PFSK-1 (cell line): ENCODE results near the gene ABR.

ENCODE experiments used
- FOXP2 ChIP-seq: optimal IDR thresholded peaks from 2 replicates; pipeline ENCODE3; 2011; ENCODE audit warnings: borderline replicate concordance, control low read depth, inconsistent platforms; ENCODE audit not compliant: insufficient read depth; ENCODE audit errors: extremely low read length, extremely low read depth
- POLR2AphosphoS5 ChIP-seq: IDR thresholded peaks from 2 replicates; pipeline ENCODE4 v1.6.1; 2012; ENCODE audit warnings: low read depth, mild to moderate bottlenecking, control low read depth, low read length, moderate library complexity
- REST ChIP-seq, 2 experiments: IDR thresholded peaks; 2 replicates each; pipeline versions ENCODE4 v1.6.1 to v1.8.0; 2011 to 2012; ENCODE audit warnings: low read depth in 2 of 2, low read length in 2 of 2, control low read depth in 1 of 2, inconsistent platforms in 1 of 2, mild to moderate bottlenecking in 1 of 2, moderate library complexity in 1 of 2; ENCODE audit not compliant: insufficient read depth in 1 of 2
- SIN3A ChIP-seq: IDR thresholded peaks from 2 replicates; pipeline ENCODE4 v1.6.1; 2012; ENCODE audit warnings: mild to moderate bottlenecking, low read length, moderate library complexity, borderline replicate concordance; ENCODE audit not compliant: insufficient read depth
- TAF1 ChIP-seq: IDR thresholded peaks from 2 replicates; pipeline ENCODE4 v1.6.1; 2012; ENCODE audit warnings: low read length, control low read depth, borderline replicate concordance; ENCODE audit not compliant: insufficient read depth

Gene ABR

DNA sequence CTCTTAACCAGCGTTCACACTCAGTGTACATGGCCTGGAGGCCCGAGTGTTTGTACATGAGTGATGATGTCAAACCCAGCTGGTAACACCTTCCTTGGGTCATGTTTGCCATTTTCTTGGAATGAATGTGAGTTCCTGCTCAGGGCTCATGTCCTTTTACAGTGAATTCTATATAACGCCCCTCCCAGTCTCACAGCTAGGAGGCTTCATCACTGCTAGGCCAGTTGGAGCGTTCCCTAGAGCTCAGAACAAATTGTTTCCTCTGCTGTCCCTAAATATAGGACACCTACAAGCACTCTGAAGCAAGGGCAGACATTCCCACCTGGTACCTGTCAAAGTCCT, 177.4 kb downstream of the ABR start:
- TF ChIP-seq REST (IDR thresholded peaks at IDR 0.05; ENCODE audit: insufficient read depth in 1 of 2, low read depth in 2 of 2, low read length in 2 of 2) (no peak), TAF1 (no peak), FOXP2 (no peak), POLR2AphosphoS5 (no peak), SIN3A (no peak)

- TF ChIP-seq FOXP2 (no peak), TAF1 (peak; percentile 33; the same call in 1 of the 2 replicates)
Observed at GRCh38 chr17:1001640-1002411, 178.0 kb downstream of the ABR start.

DNA sequence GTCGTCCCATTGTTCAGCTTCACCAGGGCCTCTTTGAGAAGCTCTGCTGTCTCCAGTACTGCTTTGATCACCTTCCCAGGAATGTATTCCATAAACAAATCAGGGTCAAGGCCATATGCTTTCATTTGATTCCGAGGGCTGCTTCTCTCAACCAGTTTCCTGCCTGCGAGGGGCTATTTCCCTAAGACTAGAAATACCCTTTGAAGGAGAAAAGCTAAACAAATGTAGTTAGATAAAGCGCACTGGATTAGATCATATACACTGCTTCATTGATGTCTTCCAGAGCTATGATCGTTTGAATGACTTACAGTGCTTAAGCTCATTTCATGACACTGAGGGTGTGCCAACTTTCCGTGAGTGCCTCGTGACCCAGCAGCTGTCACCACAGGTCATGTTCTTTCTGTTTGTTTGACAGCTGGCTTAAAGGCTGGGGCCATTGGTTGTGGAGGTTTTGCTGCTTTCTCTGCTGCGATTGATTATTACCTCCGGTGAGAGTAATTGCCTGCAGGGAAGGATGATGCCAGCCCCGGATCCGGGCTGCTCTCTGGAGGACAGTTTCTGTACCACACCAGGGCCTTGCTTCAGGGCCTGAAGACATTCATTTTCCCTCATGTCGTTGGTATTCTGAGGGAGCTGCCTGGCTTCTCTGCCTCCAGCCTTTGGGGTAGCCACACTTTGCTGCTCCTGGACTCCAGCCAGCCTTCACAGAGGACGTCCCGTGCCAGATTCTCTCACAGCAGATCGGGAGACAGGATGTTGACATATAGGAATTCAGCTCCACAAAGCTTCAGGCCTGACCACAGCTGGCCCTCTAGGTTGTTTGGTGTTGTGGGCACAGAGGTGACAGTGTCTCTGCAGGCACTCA, 179.0 kb downstream of the ABR start:
- TF ChIP-seq REST (IDR thresholded peaks at IDR 0.05; ENCODE audit: insufficient read depth in 1 of 2, low read depth in 2 of 2, low read length in 2 of 2): no peak
- peak; percentile 56 for TF ChIP-seq FOXP2
- peak; percentile 17; the same call in 1 of the 2 replicates for TF ChIP-seq SIN3A
- TF ChIP-seq TAF1: no peak

- TF ChIP-seq SIN3A (no peak), FOXP2 (no peak), POLR2AphosphoS5 (no peak), TAF1 (no peak), REST (IDR thresholded peaks at IDR 0.05; ENCODE audit: insufficient read depth in 1 of 2, low read depth in 2 of 2, low read length in 2 of 2) (no peak)
Observed at GRCh38 chr17:998111-998510, 181.7 kb downstream of the ABR start.

DNA sequence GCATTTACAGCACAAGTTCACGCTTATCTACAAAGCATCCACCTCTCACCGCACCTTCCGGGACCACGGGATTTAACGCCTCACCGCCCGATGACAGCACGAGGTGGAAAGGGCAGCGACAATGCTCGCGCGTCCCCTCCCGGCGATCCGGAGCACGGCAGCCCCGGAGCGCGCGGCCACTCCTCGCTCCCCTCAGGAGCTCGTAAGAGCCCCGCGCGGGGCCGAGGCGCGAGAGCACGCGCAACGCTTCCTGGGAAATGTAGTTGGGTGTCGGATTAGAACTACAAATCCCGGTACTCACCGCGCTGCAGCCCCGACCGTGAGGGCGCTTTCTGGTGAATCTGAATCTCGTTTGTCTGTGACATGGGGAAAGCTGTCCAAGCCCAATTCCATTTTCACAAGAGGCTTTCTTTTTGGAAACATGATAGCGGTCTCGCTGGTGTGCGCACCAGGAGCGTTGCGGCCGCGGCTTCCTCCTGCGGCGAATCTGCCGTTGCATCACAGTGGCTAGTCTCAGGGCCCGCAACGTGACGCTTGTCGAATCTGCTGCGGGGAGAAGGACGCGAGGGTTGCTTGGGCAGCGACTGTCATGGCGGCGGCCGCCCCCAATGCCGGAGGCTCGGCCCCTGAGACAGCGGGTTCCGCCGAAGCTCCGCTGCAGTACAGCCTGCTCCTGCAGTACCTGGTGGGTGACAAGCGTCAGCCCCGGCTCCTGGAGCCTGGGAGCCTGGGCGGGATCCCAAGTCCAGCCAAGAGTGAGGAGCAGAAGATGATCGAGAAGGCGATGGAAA, 183.0 kb downstream of the ABR start, which contains the start of gene TIMM22:
TSS of gene TIMM22 (plus strand) at position 576 of the 791 bp plus-strand sequence. CDS start at position 590, 14 bp downstream.
- peak; percentile 91 for TF ChIP-seq POLR2AphosphoS5
- peak; percentile 93 for TF ChIP-seq FOXP2
- peak; percentile 98 for TF ChIP-seq TAF1
- peak; percentile 57 to 62; a peak in 2 of 4 replicates for TF ChIP-seq REST (IDR thresholded peaks at IDR 0.05; ENCODE audit: insufficient read depth in 1 of 2, low read depth in 2 of 2, low read length in 2 of 2)
- peak; percentile 83; the same call in 1 of the 2 replicates for TF ChIP-seq SIN3A
